IPS-NIHi11 (cell line): ENCODE results near the gene DAW1.

ENCODE experiments used
- DNase-seq: peaks from one replicate; pipeline ENCODE4 v3.0.0; 2012; ENCODE audit warnings: mixed read lengths, low spot score

Gene DAW1

DNA sequence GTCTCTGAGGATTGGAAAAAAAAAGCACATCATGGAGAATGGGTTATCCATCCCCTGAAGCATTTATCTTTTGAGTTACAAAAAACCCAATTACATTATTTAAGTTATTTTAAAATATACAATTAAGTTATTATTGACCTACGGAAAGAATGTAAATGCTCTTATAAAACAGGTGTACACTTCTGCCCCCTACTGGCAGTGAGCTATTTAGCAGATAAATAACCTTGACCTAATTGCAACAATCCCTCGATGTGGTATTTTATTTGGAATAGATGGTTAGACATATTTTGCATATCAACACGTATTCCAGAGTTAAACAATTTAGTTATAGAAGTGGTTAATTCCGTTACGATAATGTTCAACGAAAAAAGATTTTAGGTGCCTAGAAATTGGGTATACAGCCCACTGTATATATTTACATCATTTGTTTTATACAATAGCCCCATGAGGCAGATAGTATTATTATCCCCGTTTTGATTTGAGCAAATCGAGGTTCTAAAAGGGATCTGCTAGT, 9.1 kb upstream of the DAW1 start:
- DNase-seq: peak; percentile 48

- peak; percentile 43 for DNase-seq
These were observed 8.5 kb upstream of the DAW1 start for GRCh38 chr2:227862741-227863588.

DNA sequence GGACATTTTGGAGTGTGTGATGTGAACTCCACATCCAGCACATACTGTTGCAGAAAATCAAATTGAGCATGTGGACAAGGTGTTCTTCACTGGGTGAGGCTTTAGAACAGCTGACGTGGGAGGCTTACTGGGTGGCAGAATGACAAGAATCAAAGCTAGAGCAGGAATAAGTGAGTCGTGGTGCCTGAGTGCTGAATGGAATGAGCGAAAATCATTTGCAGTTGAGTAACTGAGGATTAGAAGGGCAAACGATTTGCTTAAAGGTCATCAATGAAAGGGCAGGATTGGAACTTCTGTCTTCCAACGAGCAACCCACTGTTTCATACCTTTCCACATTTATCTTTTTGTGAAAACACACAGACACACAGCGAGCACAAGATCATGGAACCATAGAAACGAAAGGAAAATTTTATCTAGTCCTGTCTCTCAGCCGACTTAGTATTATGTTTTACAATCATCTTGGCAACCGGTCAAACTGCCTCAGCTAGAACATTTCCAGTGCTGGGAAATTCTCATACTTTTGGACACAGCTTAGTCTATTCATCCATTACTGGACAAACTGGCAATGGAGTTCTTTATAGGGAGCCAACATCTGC, 7.2 kb upstream of the DAW1 start:
- DNase-seq: no peak

GRCh38 chr2:227865291-227865690, 6.1 kb upstream of the DAW1 start:
- no peak for DNase-seq

DNA sequence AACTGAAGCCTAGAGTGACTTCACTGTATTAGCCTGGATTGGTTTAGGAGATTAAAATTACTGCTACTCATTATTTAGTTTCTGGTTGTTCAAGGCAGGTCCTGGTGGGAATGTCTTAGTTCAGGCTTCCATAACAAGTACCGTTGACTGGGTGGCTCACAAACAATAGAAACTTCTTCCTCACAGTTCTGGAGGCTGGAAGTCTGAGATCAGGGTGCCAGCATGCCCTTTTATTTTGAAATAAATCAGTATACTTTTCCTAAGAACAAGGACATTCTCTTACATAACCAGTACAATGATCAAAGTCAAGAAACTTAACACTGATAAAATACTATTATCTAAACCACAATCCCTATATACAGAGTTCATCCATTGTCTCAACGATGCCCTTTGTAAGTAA, 4.0 kb upstream of the DAW1 start:
- no peak for DNase-seq

GRCh38 chr2:227870710-227871374, 589 bp upstream of the DAW1 start:
- no peak for DNase-seq

- DNase-seq: no peak
These were observed 1.2 kb downstream of the DAW1 start for GRCh38 chr2:227872676-227873075.

DNA sequence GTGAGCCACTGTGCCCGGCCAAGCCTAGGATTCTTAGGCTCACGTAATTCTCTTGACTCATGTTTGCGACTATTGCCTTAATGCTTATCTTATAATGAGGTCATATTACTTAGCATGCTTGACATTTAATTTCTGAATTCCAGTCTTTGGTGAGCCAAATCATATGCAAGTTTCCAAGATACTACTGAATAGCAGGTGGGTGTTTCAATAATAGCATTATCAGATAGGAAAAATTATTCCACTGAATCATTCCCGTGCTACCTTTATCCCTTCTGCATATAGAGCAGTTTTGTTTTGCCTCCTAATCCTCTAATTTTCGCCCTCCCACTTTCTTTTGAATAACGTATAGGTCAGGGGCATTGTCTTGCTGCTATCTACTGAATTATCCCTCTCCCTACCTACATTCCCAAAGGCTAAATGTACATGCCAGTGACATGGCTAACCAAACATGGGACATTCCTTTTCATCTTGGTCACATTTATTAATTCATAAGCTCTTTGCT, 4.9 kb downstream of the DAW1 start:
- DNase-seq: no peak

- no peak for DNase-seq
These were observed 6.2 kb downstream of the DAW1 start for GRCh38 chr2:227877421-227878310.

DNA sequence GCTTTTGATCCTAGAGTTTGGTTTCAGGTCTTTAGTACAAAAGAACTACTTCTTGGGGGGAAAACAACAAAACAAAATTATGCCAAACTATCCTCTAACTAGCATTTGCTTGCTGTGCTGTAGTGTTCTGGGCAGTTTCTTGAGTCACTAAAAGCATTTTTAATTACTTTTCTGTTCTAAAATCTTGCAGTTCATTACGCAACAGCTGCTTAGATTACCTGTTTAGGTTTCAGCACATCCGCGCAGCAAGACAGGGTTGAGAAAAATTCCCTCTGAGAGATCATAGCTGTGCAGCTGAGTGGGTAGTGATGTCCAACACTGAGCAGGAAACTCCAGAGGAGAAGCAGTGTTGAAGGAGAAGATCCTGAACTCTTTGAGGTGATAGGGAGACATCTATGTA, 9.0 kb downstream of the DAW1 start:
- no peak for DNase-seq

DNA sequence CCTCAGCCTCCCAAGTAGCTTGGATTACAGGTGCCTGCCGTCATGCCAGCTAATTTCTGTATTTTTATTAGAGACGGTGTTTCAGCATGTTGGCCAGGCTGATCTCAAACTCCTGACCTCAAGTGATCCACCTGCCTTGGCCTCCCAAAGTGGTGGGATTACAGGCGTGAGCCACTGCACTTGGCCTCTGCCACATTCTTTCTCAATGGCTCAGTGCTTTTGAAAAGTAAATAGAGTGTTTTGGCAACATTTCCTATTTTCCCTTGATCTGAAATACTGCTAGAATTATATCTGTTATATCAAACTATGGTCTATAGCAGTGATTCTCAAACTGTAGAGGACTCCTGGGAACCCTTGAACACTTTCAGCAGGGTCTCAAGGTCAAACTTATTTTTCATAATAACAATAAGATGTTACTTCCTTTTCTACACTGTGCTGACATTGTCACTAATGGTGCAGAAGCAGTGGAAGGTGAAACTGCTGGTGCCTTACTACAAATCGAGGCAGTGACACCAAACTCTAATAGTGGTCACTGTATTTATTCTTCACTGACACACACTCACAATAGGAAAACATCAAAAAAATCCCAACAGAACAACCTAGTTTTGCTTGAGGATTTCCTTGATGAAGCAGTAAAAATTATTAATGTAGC, 10.6 kb downstream of the DAW1 start:
- no peak for DNase-seq

GRCh38 chr2:227884511-227884947, 13.1 kb downstream of the DAW1 start:
- DNase-seq: peak; percentile 90

DNA sequence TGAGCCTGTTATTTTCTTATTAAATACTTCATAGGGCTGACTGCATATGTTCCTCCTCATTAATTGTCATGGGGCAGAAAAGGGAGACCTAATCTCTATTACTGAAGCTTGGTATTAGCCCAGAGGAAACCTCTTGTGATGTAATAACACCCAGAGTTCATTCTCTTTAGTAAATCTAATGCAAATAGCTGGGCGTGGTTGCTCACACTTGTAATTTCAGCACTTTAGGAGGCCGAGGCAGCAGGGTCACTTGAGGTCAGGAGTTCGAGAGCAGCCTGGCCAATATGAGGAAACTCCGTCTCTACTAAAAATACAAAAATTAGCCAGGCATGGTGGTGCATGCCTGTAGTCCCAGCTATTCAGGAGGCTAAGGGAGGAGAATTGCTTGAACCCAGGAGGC, 14.7 kb downstream of the DAW1 start:
- no peak for DNase-seq

GRCh38 chr2:227888289-227888688, 16.9 kb downstream of the DAW1 start:
- DNase-seq: peak; percentile 41

GRCh38 chr2:227889336-227889735, 17.9 kb downstream of the DAW1 start:
- no peak for DNase-seq

GRCh38 chr2:227890495-227891079, 19.2 kb downstream of the DAW1 start:
- DNase-seq: peak; percentile 48

GRCh38 chr2:227891673-227892072, 20.2 kb downstream of the DAW1 start:
- no peak for DNase-seq

GRCh38 chr2:227903381-227903780, 31.9 kb downstream of the DAW1 start:
- no peak for DNase-seq

- no peak for DNase-seq
These were observed 35.6 kb downstream of the DAW1 start for GRCh38 chr2:227906991-227907390.

DNA sequence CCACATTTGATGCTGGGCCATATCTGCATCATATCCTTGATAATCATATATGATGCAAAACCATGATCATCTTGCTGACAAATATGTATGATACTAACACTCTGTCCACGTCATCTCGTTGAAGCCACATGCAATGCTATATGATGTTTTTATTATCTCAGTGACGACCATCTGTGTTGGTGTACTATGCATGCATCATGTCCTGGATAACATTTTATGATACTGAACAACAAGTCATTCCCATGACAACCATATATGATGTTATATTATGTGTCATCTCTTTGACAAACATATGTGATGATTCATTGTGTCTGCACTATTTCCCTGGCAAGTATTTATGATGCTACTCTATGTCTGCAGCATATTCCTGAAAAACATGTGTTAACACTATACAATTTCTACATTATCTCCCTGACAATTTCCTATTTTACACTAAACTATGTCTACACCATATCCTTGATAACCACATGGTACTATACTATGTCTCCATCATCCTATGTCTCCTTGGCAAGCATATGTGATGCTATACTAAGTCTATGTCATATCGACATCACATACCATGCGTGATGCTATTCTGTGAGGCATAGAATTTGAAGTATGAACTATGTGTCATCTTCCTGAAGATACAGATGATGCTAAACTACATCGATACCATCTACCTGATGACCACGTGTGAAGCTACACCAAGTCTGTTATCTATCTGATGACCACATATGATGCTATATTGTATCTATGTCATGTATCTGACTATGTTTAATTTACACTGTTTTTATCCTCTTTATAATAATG, 37.0 kb downstream of the DAW1 start:
- DNase-seq: no peak
